OCI-LY1 (cell line): ENCODE data around the gene PCDHGB5.
A peak's percentile ranks its signal among the peaks of the same experiment; 100 is the strongest.
"Not testable (repeated sequence)": the region's sequence is repeated elsewhere in the genome, so short reads cannot be mapped to it uniquely, and the experiment has no call there.

ENCODE experiments used
- H2AFZ ChIP-seq: fragments of 200-600 bp; sonication (generic), shearing (Covaris generic); 2 replicates; pipeline ENCODE4 v1.6.0; 2014; ENCODE audit warnings: antibody characterized with exemption, mild to moderate bottlenecking, low read length
- H3F3A ChIP-seq: fragments of 200-600 bp; sonication (generic), shearing (Covaris generic); 2 replicates; pipeline ENCODE4 v1.6.0; 2014; ENCODE audit warnings: mild to moderate bottlenecking, antibody characterized with exemption, low read length, moderate library complexity; ENCODE audit not compliant: insufficient read depth
- H3K27ac ChIP-seq: fragments of 200-600 bp; sonication (generic); 2 replicates; pipeline ENCODE4 v1.5.1; 2014; ENCODE audit warnings: low read length, mixed run types, mild to moderate bottlenecking, low read depth; ENCODE audit not compliant: poor library complexity, severe bottlenecking
- H3K27me3 ChIP-seq: fragments of 200-600 bp; sonication (generic); 2 replicates; pipeline ENCODE4 v1.6.0; 2014; ENCODE audit warnings: antibody characterized with exemption, mild to moderate bottlenecking, low read length, moderate library complexity; ENCODE audit not compliant: insufficient read depth
- H3K36me3 ChIP-seq: fragments of 200-600 bp; sonication (generic); 2 replicates; pipeline ENCODE4 v1.6.1; 2014; ENCODE audit warnings: mild to moderate bottlenecking, antibody characterized with exemption, low read length, moderate library complexity, mixed read lengths; ENCODE audit not compliant: insufficient read depth
- H3K4me1 ChIP-seq: fragments of 200-600 bp; sonication (generic); 2 replicates; pipeline ENCODE4 v1.5.1; 2014; ENCODE audit warnings: mild to moderate bottlenecking, low read length, moderate library complexity; ENCODE audit not compliant: insufficient read depth, severe bottlenecking
- H3K4me2 ChIP-seq: fragments of 200-600 bp; sonication (generic), shearing (Covaris generic); 2 replicates; pipeline ENCODE4 v1.6.1; 2014; ENCODE audit warnings: low read length
- H3K4me3 ChIP-seq: fragments of 200-600 bp; sonication (generic); 2 replicates; pipeline ENCODE4 v1.5.1; 2014; ENCODE audit warnings: low read length, low read depth, mild to moderate bottlenecking, mixed read lengths; ENCODE audit not compliant: poor library complexity, severe bottlenecking
- H3K79me2 ChIP-seq: fragments of 200-600 bp; shearing (Covaris generic); 2 replicates; pipeline ENCODE4 v1.6.1; 2016; ENCODE audit warnings: mixed run types, low read length, mixed read lengths; ENCODE audit not compliant: insufficient read depth
- H3K9ac ChIP-seq: fragments of 200-600 bp; sonication (generic), shearing (Covaris generic); 2 replicates; pipeline ENCODE4 v1.6.1; 2014; ENCODE audit warnings: mild to moderate bottlenecking, low read length, mixed read lengths
- H3K9me2 ChIP-seq: fragments of 200-600 bp; sonication (generic), shearing (Covaris generic); 2 replicates; pipeline ENCODE4 v1.6.1; 2014; ENCODE audit warnings: low read depth, mild to moderate bottlenecking, low read length, mixed read lengths
- H3K9me3 ChIP-seq: fragments of 200-600 bp; shearing (Covaris generic); 2 replicates; pipeline ENCODE4 v1.6.1; 2014; ENCODE audit warnings: low read length, mixed read lengths
- H4K20me1 ChIP-seq: fragments of 200-600 bp; sonication (generic), shearing (Covaris generic); 2 replicates; pipeline ENCODE4 v1.6.0; 2016; ENCODE audit warnings: mild to moderate bottlenecking, low read length; ENCODE audit not compliant: insufficient read depth
- EZH2 ChIP-seq: fragments of 200-600 bp; sonication (generic), shearing (Covaris generic); IDR thresholded peaks from 2 replicates; pipeline ENCODE4 v1.8.0; 2017; ENCODE audit warnings: borderline replicate concordance, mixed run types, mild to moderate bottlenecking, antibody characterized with exemption, low read length, moderate library complexity, mixed read lengths
- TF ChIP-seq, protein P1 (sequence below): fragments of 200-600 bp; sonication (generic), shearing (Covaris generic); IDR thresholded peaks from 2 replicates; pipeline ENCODE4 v1.5.1; 2017; ENCODE audit warnings: mild to moderate bottlenecking, antibody characterized with exemption, low read length, moderate library complexity, mixed read lengths

PCDHGB5 gene

DNA sequence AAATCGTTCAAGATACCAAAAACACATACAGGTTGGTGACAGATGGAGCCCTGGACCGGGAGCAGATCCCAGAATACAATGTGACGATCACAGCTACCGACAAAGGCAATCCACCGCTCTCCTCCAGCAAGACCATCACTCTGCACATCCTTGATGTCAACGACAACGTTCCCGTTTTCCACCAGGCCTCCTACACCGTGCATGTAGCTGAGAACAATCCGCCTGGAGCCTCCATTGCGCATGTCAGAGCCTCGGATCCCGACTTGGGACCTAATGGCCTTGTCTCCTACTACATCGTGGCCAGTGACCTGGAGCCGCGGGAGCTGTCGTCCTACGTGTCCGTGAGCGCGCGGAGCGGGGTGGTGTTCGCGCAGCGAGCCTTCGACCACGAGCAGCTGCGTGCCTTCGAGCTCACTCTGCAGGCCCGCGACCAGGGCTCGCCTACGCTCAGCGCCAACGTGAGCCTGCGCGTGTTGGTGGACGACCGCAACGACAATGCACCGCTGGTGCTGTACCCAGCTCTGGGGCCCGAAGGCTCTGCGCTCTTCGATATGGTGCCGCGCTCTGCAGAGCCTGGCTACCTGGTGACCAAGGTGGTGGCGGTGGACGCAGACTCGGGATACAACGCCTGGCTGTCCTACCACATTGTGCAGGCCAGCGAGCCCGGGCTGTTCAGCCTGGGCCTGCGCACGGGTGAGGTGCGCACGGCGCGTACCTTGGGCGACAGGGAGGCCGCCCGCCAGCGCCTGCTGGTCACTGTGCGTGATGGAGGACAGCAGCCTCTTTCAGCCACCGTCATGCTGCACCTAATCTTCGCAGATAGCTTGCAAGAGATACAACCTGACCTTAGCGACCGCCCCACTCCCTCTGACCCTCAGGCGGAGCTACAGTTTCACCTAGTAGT, 25.9 kb upstream of the PCDHGB5 start:
- Histone ChIP-seq H3K4me2 (no peak overlapping the region), H3F3A (no peaks in the 10 kb centered on the region), H3K4me3 (no peak overlapping the region), H3K9ac (no peak overlapping the region), H3K36me3 (no peaks in the 10 kb centered on the region), H3K27ac (no peak overlapping the region), H3K4me1 (no peaks in the 10 kb centered on the region), H2AFZ (no peak overlapping the region), H3K79me2 (no peaks in the 10 kb centered on the region), H3K9me2 (no peaks in the 10 kb centered on the region), H4K20me1 (no peaks in the 10 kb centered on the region), H3K27me3 (no peaks in the 10 kb centered on the region), H3K9me3 (peaks cover 23% of the 10 kb centered on the region)
- TF ChIP-seq, protein P1, sequence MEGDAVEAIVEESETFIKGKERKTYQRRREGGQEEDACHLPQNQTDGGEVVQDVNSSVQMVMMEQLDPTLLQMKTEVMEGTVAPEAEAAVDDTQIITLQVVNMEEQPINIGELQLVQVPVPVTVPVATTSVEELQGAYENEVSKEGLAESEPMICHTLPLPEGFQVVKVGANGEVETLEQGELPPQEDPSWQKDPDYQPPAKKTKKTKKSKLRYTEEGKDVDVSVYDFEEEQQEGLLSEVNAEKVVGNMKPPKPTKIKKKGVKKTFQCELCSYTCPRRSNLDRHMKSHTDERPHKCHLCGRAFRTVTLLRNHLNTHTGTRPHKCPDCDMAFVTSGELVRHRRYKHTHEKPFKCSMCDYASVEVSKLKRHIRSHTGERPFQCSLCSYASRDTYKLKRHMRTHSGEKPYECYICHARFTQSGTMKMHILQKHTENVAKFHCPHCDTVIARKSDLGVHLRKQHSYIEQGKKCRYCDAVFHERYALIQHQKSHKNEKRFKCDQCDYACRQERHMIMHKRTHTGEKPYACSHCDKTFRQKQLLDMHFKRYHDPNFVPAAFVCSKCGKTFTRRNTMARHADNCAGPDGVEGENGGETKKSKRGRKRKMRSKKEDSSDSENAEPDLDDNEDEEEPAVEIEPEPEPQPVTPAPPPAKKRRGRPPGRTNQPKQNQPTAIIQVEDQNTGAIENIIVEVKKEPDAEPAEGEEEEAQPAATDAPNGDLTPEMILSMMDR, result no peak
- no peak for TF ChIP-seq EZH2

DNA sequence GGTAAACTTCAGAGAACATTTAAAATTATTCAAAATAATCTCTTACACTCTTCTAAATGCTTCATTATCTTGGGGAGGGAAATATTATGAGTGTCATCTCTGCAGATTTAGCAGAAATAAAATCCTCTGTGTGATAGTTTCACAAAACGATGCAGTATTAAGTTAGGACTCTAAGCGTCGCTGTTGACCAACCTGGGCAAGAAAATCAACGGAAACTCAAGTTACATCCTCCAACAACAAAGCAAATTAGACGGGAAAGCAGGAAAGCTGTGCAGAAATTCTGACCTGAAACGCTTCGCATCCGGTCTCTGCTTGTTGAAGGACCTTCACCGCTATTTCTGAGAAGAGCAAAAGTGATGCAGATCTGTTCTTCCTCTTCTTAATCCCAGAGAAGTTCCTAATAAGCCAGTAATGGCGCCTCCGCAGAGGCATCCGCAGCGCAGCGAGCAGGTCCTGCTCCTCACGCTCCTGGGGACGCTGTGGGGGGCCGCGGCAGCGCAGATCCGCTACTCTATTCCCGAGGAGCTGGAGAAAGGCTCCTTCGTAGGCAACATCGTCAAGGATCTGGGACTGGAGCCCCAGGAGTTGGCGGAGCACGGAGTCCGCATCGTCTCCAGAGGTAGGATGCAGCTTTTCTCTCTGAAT, 24.0 kb upstream of the PCDHGB5 start, which contains the start of gene PCDHGA6:
TSS of gene PCDHGA6 (plus strand) at position 219 of the 645 bp plus-strand sequence. CDS start at position 412, 193 bp downstream.
- no peaks in the 10 kb centered on the region for H3K9me2 ChIP-seq
- H3K79me2 ChIP-seq, result no peaks in the 10 kb centered on the region
- no peak within 1 kb of the TSS for H3K9ac ChIP-seq
- TF ChIP-seq, protein P1, result peak; percentile 18; the same call in 1 of the 2 replicates
- TF ChIP-seq EZH2, result no peak
- no peak within 1 kb of the TSS for H3K4me3 ChIP-seq
- H3F3A ChIP-seq, result 0 out of 2 replicates have a peak, but pooled peaks cover 3% of the 10 kb centered on the region
- H3K4me1 ChIP-seq, result no peaks in the 10 kb centered on the region
- H3K27ac ChIP-seq, result no peak within 1 kb of the TSS
- no peaks in the 10 kb centered on the region for H4K20me1 ChIP-seq
- H2AFZ ChIP-seq, result no peak within 1 kb of the TSS
- H3K27me3 ChIP-seq, result no peaks in the 10 kb centered on the region
- H3K36me3 ChIP-seq, result no peaks in the 10 kb centered on the region
- no peak within 1 kb of the TSS for H3K4me2 ChIP-seq
- peaks cover 19% of the 10 kb centered on the region for H3K9me3 ChIP-seq

DNA sequence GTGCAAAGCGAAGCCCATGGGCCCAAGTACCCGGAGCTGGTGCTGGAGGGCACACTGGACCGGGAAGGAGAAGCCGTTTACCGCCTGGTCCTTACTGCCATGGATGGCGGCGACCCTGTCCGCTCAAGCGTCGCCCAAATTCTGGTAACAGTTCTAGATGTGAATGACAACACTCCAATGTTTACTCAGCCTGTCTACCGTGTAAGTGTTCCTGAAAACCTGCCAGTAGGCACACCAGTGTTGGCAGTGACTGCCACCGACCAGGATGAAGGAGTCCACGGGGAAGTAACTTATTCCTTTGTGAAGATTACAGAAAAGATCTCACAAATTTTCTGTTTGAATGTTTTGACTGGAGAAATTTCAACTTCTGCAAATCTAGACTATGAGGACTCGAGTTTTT, 23.1 kb upstream of the PCDHGB5 start:
- Histone ChIP-seq H3K9me3 (peaks cover 19% of the 10 kb centered on the region), H3K4me3 (no peak overlapping the region), H3F3A (0 out of 2 replicates have a peak, but pooled peaks cover 3% of the 10 kb centered on the region), H4K20me1 (no peaks in the 10 kb centered on the region), H3K9ac (no peak overlapping the region), H3K27ac (no peak overlapping the region), H3K4me1 (no peaks in the 10 kb centered on the region), H3K27me3 (no peaks in the 10 kb centered on the region), H2AFZ (no peak overlapping the region), H3K79me2 (no peaks in the 10 kb centered on the region), H3K9me2 (no peaks in the 10 kb centered on the region), H3K4me2 (no peak overlapping the region), H3K36me3 (no peaks in the 10 kb centered on the region)
- TF ChIP-seq, protein P1, result no peak
- no peak for TF ChIP-seq EZH2

DNA sequence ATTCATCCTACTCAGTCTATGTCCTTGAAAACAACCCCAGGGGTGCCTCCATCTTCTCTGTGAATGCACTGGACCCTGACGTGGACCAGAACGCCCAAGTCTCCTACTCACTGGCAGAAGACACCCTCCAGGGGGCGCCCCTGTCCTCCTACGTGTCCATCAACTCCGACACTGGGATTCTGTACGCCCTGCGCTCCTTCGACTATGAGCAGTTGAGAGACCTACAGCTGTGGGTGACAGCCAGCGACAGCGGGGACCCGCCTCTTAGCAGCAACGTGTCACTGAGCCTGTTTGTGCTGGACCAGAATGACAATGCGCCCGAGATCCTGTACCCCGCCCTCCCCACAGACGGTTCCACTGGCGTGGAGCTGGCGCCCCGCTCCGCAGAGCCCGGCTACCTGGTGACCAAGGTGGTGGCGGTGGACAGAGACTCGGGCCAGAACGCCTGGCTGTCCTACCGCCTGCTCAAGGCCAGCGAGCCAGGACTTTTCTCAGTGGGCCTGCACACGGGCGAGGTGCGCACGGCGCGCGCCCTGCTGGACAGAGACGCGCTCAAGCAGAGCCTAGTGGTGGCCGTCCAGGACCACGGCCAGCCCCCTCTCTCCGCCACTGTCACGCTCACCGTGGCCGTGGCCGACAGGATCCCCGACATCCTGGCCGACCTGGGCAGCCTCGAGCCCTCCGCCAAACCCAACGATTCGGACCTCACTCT, 22.1 kb upstream of the PCDHGB5 start:
- not testable (repeated sequence) for H3K36me3 ChIP-seq, H3K27me3 ChIP-seq
- H3K9me3 ChIP-seq, result peaks cover 19% of the 10 kb centered on the region

More for the DNA sequence above, 22.1 kb upstream of the PCDHGB5 start:
- H2AFZ ChIP-seq, H3K4me1 ChIP-seq, H3K4me2 ChIP-seq, H3K9me2 ChIP-seq, H3K79me2 ChIP-seq, H3K9ac ChIP-seq, H3K4me3 ChIP-seq, H3F3A ChIP-seq, H3K27ac ChIP-seq, H4K20me1 ChIP-seq: not testable (repeated sequence)
